Activated T-helper 2 cell treated with anti-CD3 and anti-CD28 coated beads, Interferon-gamma antibody, Interleukin-2, Interleukin-4, amounts not matched to agents 10 μg/mL and 5 μg/mL and 100 μg/mL, durations not matched to agents 14 hours and 24 hours and 36 hours (primary cell): ENCODE measurements around the gene SLITRK4. TPM values are rescaled to one million over a fixed set of nuclear protein-coding genes. Genes with fewer than 3 reads are reported as not detected.

Experiments
- DNase-seq: peaks from one replicate; pipeline ENCODE4 v3.0.0; 2021; ENCODE audit warnings: low spot score
- H3K27ac Mint-ChIP-seq: one replicate; pipeline ENCODE4 v1.8.0; 2021; ENCODE audit warnings: mixed read lengths
- H3K27me3 Mint-ChIP-seq: one replicate; pipeline ENCODE4 v1.8.0; 2021; ENCODE audit warnings: low read depth, mixed read lengths
- H3K36me3 Mint-ChIP-seq: one replicate; pipeline ENCODE4 v1.8.0; 2021; ENCODE audit warnings: low read depth, mixed read lengths
- H3K4me1 Mint-ChIP-seq: one replicate; pipeline ENCODE4 v1.8.0; 2021; ENCODE audit warnings: low read depth, mixed read lengths
- H3K4me3 Mint-ChIP-seq: one replicate; pipeline ENCODE4 v1.8.0; 2021; ENCODE audit warnings: low read depth, mild to moderate bottlenecking, moderate library complexity, mixed read lengths
- H3K9me3 Mint-ChIP-seq: one replicate; pipeline ENCODE4 v1.8.0; 2021; ENCODE audit warnings: mixed read lengths
- intact Hi-C: fragments of 100-400 bp; cut with micrococcal nuclease; formaldehyde crosslinking; loops from one replicate; pipeline ENCODE4 v1.15.1; 2023
- total RNA-seq: library from RNA; stranded (reverse); gene quantifications from 2 replicates; pipeline ENCODE4 v1.2.3, GENCODE V29; 2022

The SLITRK4 gene
- total RNA-seq, 1 donor from 2014 or later, result not detected

- intact Hi-C loops, result no loop called here
- H3K4me3 Mint-ChIP-seq, result no peak overlapping the region
Measured at GRCh38 chrX:143633461-143634308, 2.2 kb downstream of the SLITRK4 start.

GRCh38 chrX:143632625-143633410 lies 3.1 kb downstream of the SLITRK4 start:
- H3K4me3 Mint-ChIP-seq, result no peak overlapping the region

More at GRCh38 chrX:143633461-143634308, 2.2 kb downstream of the SLITRK4 start:
- no peak overlapping the region for H3K27ac Mint-ChIP-seq
- peaks cover 8% of the 10 kb centered on the region for H3K27me3 Mint-ChIP-seq
- DNase-seq, result no peak
- H3K4me1 Mint-ChIP-seq, result peaks cover 2% of the 10 kb centered on the region
- H3K9me3 Mint-ChIP-seq, result no peaks in the 10 kb centered on the region
- no peaks in the 10 kb centered on the region for H3K36me3 Mint-ChIP-seq

GRCh38 chrX:143623657-143624056 lies 12.2 kb downstream of the SLITRK4 start:
- intact Hi-C loops, result no loop called here
- Mint-ChIP-seq H3K4me1 (no peaks in the 10 kb centered on the region), H3K4me3 (no peak overlapping the region), H3K27ac (no peak overlapping the region), H3K27me3 (no peaks in the 10 kb centered on the region), H3K9me3 (no peaks in the 10 kb centered on the region), H3K36me3 (no peaks in the 10 kb centered on the region)
- no peak for DNase-seq

More at GRCh38 chrX:143632625-143633410, 3.1 kb downstream of the SLITRK4 start:
- no peaks in the 10 kb centered on the region for H3K36me3 Mint-ChIP-seq
- H3K9me3 Mint-ChIP-seq, result no peaks in the 10 kb centered on the region
- no peak overlapping the region for H3K27ac Mint-ChIP-seq
- peaks cover 2% of the 10 kb centered on the region for H3K4me1 Mint-ChIP-seq
- no peak for DNase-seq
- intact Hi-C loops, result no loop called here
- H3K27me3 Mint-ChIP-seq, result peaks cover 8% of the 10 kb centered on the region

- Mint-ChIP-seq H3K36me3 (no peaks in the 10 kb centered on the region), H3K9me3 (no peaks in the 10 kb centered on the region), H3K27ac (no peak overlapping the region), H3K4me1 (no peaks in the 10 kb centered on the region), H3K27me3 (no peaks in the 10 kb centered on the region), H3K4me3 (no peak overlapping the region)
- intact Hi-C loops, result no loop called here
- no peak for DNase-seq
Measured at GRCh38 chrX:143621276-143621675, 14.6 kb downstream of the SLITRK4 start.

GRCh38 chrX:143615851-143616250 lies 20.1 kb downstream of the SLITRK4 start:
- H3K9me3 Mint-ChIP-seq, result peaks cover 5% of the 10 kb centered on the region
- no peak overlapping the region for H3K4me3 Mint-ChIP-seq
- no peak overlapping the region for H3K27ac Mint-ChIP-seq
- no peak for DNase-seq
- intact Hi-C loops, result no loop called here
- no peaks in the 10 kb centered on the region for H3K4me1 Mint-ChIP-seq
- H3K27me3 Mint-ChIP-seq, result no peaks in the 10 kb centered on the region
- H3K36me3 Mint-ChIP-seq, result no peaks in the 10 kb centered on the region

- H3K36me3 Mint-ChIP-seq, result no peaks in the 10 kb centered on the region
- intact Hi-C loops, result no loop called here
- peaks cover 9% of the 10 kb centered on the region for H3K9me3 Mint-ChIP-seq
- no peaks in the 10 kb centered on the region for H3K4me1 Mint-ChIP-seq
- no peaks in the 10 kb centered on the region for H3K27me3 Mint-ChIP-seq
- H3K27ac Mint-ChIP-seq, result no peak overlapping the region
- no peak for DNase-seq
- no peak overlapping the region for H3K4me3 Mint-ChIP-seq
Measured at GRCh38 chrX:143601809-143602208, 34.1 kb downstream of the SLITRK4 start.

GRCh38 chrX:143581240-143581639 lies 54.7 kb downstream of the SLITRK4 start:
- no peaks in the 10 kb centered on the region for H3K36me3 Mint-ChIP-seq
- no peaks in the 10 kb centered on the region for H3K27me3 Mint-ChIP-seq
- DNase-seq, result no peak
- no peak overlapping the region for H3K27ac Mint-ChIP-seq
- H3K9me3 Mint-ChIP-seq, result peaks cover 10% of the 10 kb centered on the region
- H3K4me1 Mint-ChIP-seq, result no peaks in the 10 kb centered on the region
- no peak overlapping the region for H3K4me3 Mint-ChIP-seq
- intact Hi-C loops, result no loop called here

GRCh38 chrX:143580266-143580665 lies 55.6 kb downstream of the SLITRK4 start:
- no peak overlapping the region for H3K4me3 Mint-ChIP-seq
- no peaks in the 10 kb centered on the region for H3K36me3 Mint-ChIP-seq
- intact Hi-C loops, result no loop called here
- H3K27me3 Mint-ChIP-seq, result no peaks in the 10 kb centered on the region
- H3K4me1 Mint-ChIP-seq, result no peaks in the 10 kb centered on the region
- peaks cover 8% of the 10 kb centered on the region for H3K9me3 Mint-ChIP-seq
- H3K27ac Mint-ChIP-seq, result no peak overlapping the region
- DNase-seq, result no peak

Other genes with a start within 250 kb of the SLITRK4 start
- gene SPANXN3, start 118.6 kb downstream of the SLITRK4 start, total RNA-seq, result not detected in 2 replicates
- gene SPANXN2, start 84.7 kb upstream of the SLITRK4 start, total RNA-seq, result not detected in 2 replicates
- not detected in 2 replicates for gene UBE2NL, start 248.0 kb upstream of the SLITRK4 start, total RNA-seq